H1 (cell line): ENCODE data around the gene CAPN3. TPM values are rescaled to one million over a fixed set of nuclear protein-coding genes. Genes with fewer than 3 reads are reported as not detected.

Experiments used
- CTCF ChIA-PET: fragments of 300-600 bp; sonication (Branson Sonifier 250); formaldehyde crosslinking; loops from one replicate; lab custom pipeline; 2021; ENCODE audit not compliant: partially characterized antibody; lab: Charles Lee
- POLR2A ChIA-PET: fragments of 300-600 bp; sonication (Branson Sonifier 250); formaldehyde crosslinking; loops from one replicate; lab custom pipeline; 2021; ENCODE audit warnings: inconsistent platforms; ENCODE audit not compliant: partially characterized antibody; lab: Charles Lee
- DNase-seq, 2 experiments: peaks; one replicate each; pipeline versions ENCODE4 v3.0.0 to v3.0.0-alpha.2; 2010 to 2022; ENCODE audit warnings: low spot score in 2 of 2, low read depth in 1 of 2, mixed read lengths in 1 of 2
- FAIRE-seq: peaks from 2 replicates; lab custom pipeline; 2011; peaks lifted over from hg19 to GRCh38; lab: Jason Lieb, UNC
- H2AFZ ChIP-seq: 2 replicates; pipeline ENCODE4 v1.8.1; 2012; ENCODE audit warnings: low read length, inconsistent platforms
- H2AK5ac ChIP-seq: 2 replicates; pipeline ENCODE4 v1.6.1; 2013; ENCODE audit warnings: low read depth, low read length
- H2BK120ac ChIP-seq: replicated peaks from 2 replicates; pipeline ENCODE3; 2013; ENCODE audit warnings: low read depth, low read length, inconsistent platforms
- H2BK12ac ChIP-seq: 2 replicates; pipeline ENCODE4 v1.6.1; 2013; ENCODE audit warnings: low read depth, low read length
- H2BK15ac ChIP-seq: 2 replicates; pipeline ENCODE4 v1.6.1; 2013; ENCODE audit warnings: low read length
- H2BK20ac ChIP-seq: 2 replicates; pipeline ENCODE4 v1.6.1; 2013; ENCODE audit warnings: low read length
- H2BK5ac ChIP-seq: 2 replicates; pipeline ENCODE4 v1.6.1; 2013; ENCODE audit warnings: low read depth, low read length
- H3K14ac ChIP-seq: 2 replicates; pipeline ENCODE4 v1.6.1; 2013; ENCODE audit warnings: inconsistent platforms; ENCODE audit not compliant: insufficient read length
- H3K18ac ChIP-seq: 2 replicates; pipeline ENCODE4 v1.6.1; 2013; ENCODE audit warnings: low read length; ENCODE audit errors: extremely low read depth
- H3K23ac ChIP-seq: 2 replicates; pipeline ENCODE4 v1.6.1; 2013; ENCODE audit warnings: inconsistent platforms; ENCODE audit not compliant: insufficient read length
- H3K23me2 ChIP-seq: 2 replicates; pipeline ENCODE4 v1.6.1; 2013; ENCODE audit warnings: low read depth, low read length
- H3K27ac ChIP-seq: 2 replicates; pipeline ENCODE4 v1.6.1; 2011; ENCODE audit warnings: low read depth, low read length, inconsistent platforms
- H3K27me3 ChIP-seq, 4 experiments: replicated peaks in 1 of 4; 1 replicate in 1 of 4; 2 replicates in 3 of 4; pipeline versions ENCODE4 v1.6.1 to v1.8.1; 2011 to 2013; ENCODE audit warnings: low read length in 3 of 4, mild to moderate bottlenecking in 3 of 4, inconsistent platforms in 2 of 4, mixed read lengths in 2 of 4, moderate library complexity in 1 of 4; ENCODE audit not compliant: control insufficient read depth in 3 of 4, insufficient read depth in 3 of 4; ENCODE audit errors: extremely low read depth in 1 of 4
- H3K36me3 ChIP-seq, 4 experiments: 2 replicates each; pipeline versions ENCODE4 v1.6.1 to v1.8.1; 2011 to 2013; ENCODE audit warnings: mild to moderate bottlenecking in 4 of 4, low read length in 3 of 4, moderate library complexity in 2 of 4, control low read depth in 1 of 4, inconsistent platforms in 1 of 4; ENCODE audit not compliant: insufficient read depth in 4 of 4, control insufficient read depth in 2 of 4
- H3K4ac ChIP-seq: replicated peaks from 2 replicates; pipeline ENCODE3; 2013; ENCODE audit warnings: low read length, low read depth, mixed read lengths, inconsistent platforms; ENCODE audit not compliant: insufficient read length
- H3K4me1 ChIP-seq, 4 experiments: replicated peaks in 1 of 4; 1 replicate in 1 of 4; 2 replicates in 3 of 4; pipeline versions ENCODE4 v1.6.1 to v1.8.1; 2011 to 2013; ENCODE audit warnings: low read length in 3 of 4, inconsistent platforms in 2 of 4, mixed read lengths in 1 of 4; ENCODE audit not compliant: insufficient read depth in 4 of 4, control insufficient read depth in 3 of 4
- H3K4me2 ChIP-seq, 2 experiments: 2 replicates each; pipeline versions ENCODE4 v1.6.1 to v1.8.1; 2011 to 2013; ENCODE audit warnings: low read depth in 2 of 2, low read length in 2 of 2, control low read depth in 1 of 2, inconsistent platforms in 1 of 2, mild to moderate bottlenecking in 1 of 2; ENCODE audit not compliant: insufficient read depth in 1 of 2
- H3K4me3 ChIP-seq, 4 experiments: fragments of 200-600, 300-600 bp in 1 of 4; sonication (generic), shearing (Covaris generic), sonication (Bioruptor Twin) in 1 of 4; 2 replicates each; pipeline versions ENCODE4 v1.5.1 to v1.8.1; 2011 to 2016; ENCODE audit warnings: low read length in 4 of 4, low read depth in 3 of 4, control low read depth in 2 of 4, inconsistent platforms in 2 of 4, mild to moderate bottlenecking in 2 of 4, mixed read lengths in 1 of 4, moderate library complexity in 1 of 4; ENCODE audit not compliant: insufficient read depth in 2 of 4; ENCODE audit errors: extremely low read depth in 1 of 4
- H3K56ac ChIP-seq: replicated peaks from 2 replicates; pipeline ENCODE3; 2013; ENCODE audit warnings: low read depth, mild to moderate bottlenecking, mixed read lengths, low read length, inconsistent platforms; ENCODE audit not compliant: insufficient read length
- H3K79me1 ChIP-seq: 2 replicates; pipeline ENCODE4 v1.6.1; 2013; ENCODE audit warnings: low read depth, low read length, control low read depth
- H3K79me2 ChIP-seq, 2 experiments: 2 replicates each; pipeline versions ENCODE4 v1.6.1 to v1.8.1; 2012 to 2013; ENCODE audit warnings: low read length in 2 of 2, mild to moderate bottlenecking in 2 of 2, inconsistent platforms in 1 of 2; ENCODE audit not compliant: insufficient read depth in 2 of 2, control insufficient read depth in 1 of 2
- H3K9ac ChIP-seq, 4 experiments: replicated peaks in 1 of 4; 1 replicate in 1 of 4; 2 replicates in 3 of 4; pipeline versions ENCODE4 v1.6.1 to v1.8.1; 2011 to 2013; ENCODE audit warnings: low read depth in 3 of 4, low read length in 3 of 4, control low read depth in 2 of 4, mild to moderate bottlenecking in 2 of 4, moderate library complexity in 2 of 4, inconsistent platforms in 1 of 4; ENCODE audit errors: extremely low read depth in 1 of 4
- H3K9me3 ChIP-seq, 2 experiments: 2 replicates each; pipeline versions ENCODE4 v1.6.1 to v1.8.1; 2012 to 2013; ENCODE audit warnings: mild to moderate bottlenecking in 2 of 2, moderate library complexity in 2 of 2, control low read depth in 1 of 2, inconsistent platforms in 1 of 2, low read depth in 1 of 2, low read length in 1 of 2, mixed read lengths in 1 of 2; ENCODE audit not compliant: insufficient read depth in 2 of 2
- H4K20me1 ChIP-seq, 2 experiments: replicated peaks in 1 of 2; 2 replicates each; pipeline versions ENCODE3 to v1.8.1; 2011 to 2013; ENCODE audit warnings: inconsistent platforms in 2 of 2, low read length in 2 of 2, mild to moderate bottlenecking in 1 of 2; ENCODE audit not compliant: insufficient read depth in 2 of 2, control insufficient read depth in 1 of 2
- H4K5ac ChIP-seq: 2 replicates; pipeline ENCODE4 v1.6.1; 2013; ENCODE audit warnings: low read length, low read depth, mixed read lengths, inconsistent platforms; ENCODE audit not compliant: insufficient read length
- H4K8ac ChIP-seq: 2 replicates; pipeline ENCODE4 v1.8.0; 2013; ENCODE audit warnings: mild to moderate bottlenecking, moderate library complexity, low read length, inconsistent platforms; ENCODE audit not compliant: insufficient read depth; ENCODE audit errors: extremely low read depth
- H4K91ac ChIP-seq: replicated peaks from 2 replicates; pipeline ENCODE3; 2013; ENCODE audit warnings: low read length, mixed read lengths, inconsistent platforms; ENCODE audit not compliant: insufficient read length
- CTCF ChIP-seq, 3 experiments: IDR thresholded peaks; 1 replicate in 2 of 3; 2 replicates in 1 of 3; pipeline versions ENCODE4 v1.5.1 to v1.6.1; 2011; ENCODE audit warnings: low read length in 3 of 3, mild to moderate bottlenecking in 3 of 3, inconsistent platforms in 2 of 3, low read depth in 1 of 3, moderate library complexity in 1 of 3; ENCODE audit not compliant: insufficient read depth in 1 of 3; ENCODE audit errors: control extremely low read depth in 1 of 3
- GTF2F1 ChIP-seq: IDR thresholded peaks from 2 replicates; pipeline ENCODE4 v1.6.1; 2012; ENCODE audit warnings: low read depth, low read length, improper control_type of control experiment, borderline replicate concordance
- RAD21 ChIP-seq, 2 experiments: IDR thresholded peaks in 1 of 2; conservative IDR thresholded peaks in 1 of 2; 2 replicates each; pipeline ENCODE4 v1.6.1; 2011; ENCODE audit warnings: low read depth in 2 of 2, low read length in 2 of 2, improper control_type of control experiment in 1 of 2, inconsistent platforms in 1 of 2, mild to moderate bottlenecking in 1 of 2, moderate library complexity in 1 of 2
- SP2 ChIP-seq: IDR thresholded peaks from 2 replicates; pipeline ENCODE4 v1.6.1; 2012; ENCODE audit warnings: mild to moderate bottlenecking, low read length, inconsistent platforms
- SUZ12 ChIP-seq: fragments of 200-600 bp; sonication (generic); IDR thresholded peaks from 2 replicates; pipeline ENCODE4 v1.6.1; 2012; ENCODE audit warnings: mild to moderate bottlenecking, inconsistent platforms, low read length, moderate library complexity, mixed read lengths
- YY1 ChIP-seq: IDR thresholded peaks from 2 replicates; pipeline ENCODE4 v1.6.1; 2011; ENCODE audit warnings: low read depth, mild to moderate bottlenecking, low read length
- ZNF274 ChIP-seq: IDR thresholded peaks from 2 replicates; pipeline ENCODE4 v1.7.0; 2012; ENCODE audit warnings: low read length, borderline replicate concordance; ENCODE audit errors: extremely low read depth
- WGBS, 2 experiments: shearing (Covaris generic) in 1 of 2; methylation state at CpG; one replicate each; pipeline versions ENCODE4 v1.1.6 to v1.1.7; 2013 to 2015; ENCODE audit warnings: low lambda C conversion rate in 2 of 2, mixed read lengths in 2 of 2, inconsistent platforms in 1 of 2, low coverage in 1 of 2, missing lambda C conversion rate in 1 of 2; ENCODE audit not compliant: insufficient replicate concordance in 2 of 2, insufficient coverage in 1 of 2, insufficient read length in 1 of 2; ENCODE audit errors: extremely low coverage in 1 of 2, missing lambda C conversion rate in 1 of 2; 5-methylcytosine and 5-hydroxymethylcytosine counted together
- polyA plus RNA-seq, 7 experiments: library from polyadenylated mRNA; depleted of rRNA in 3 of 7; stranded (reverse) in 5 of 7; unstranded in 2 of 7; fragments of >200 nt in 5 of 7; fragments of 200-250 nt in 2 of 7; gene quantifications; 1 replicate in 5 of 7; 2 replicates in 1 of 7; 4 replicates in 1 of 7; pipeline versions ENCODE4 v1.2.1 to v1.2.3, GENCODE V29; 2011 to 2013; ENCODE audit warnings: missing spikeins in 2 of 7, mixed read lengths in 2 of 7
- total RNA-seq: library from RNA; stranded (reverse); fragmentation: NEBNext Ultra II Directional; extraction: Animal tissue kit (Norgen Biotek cat#: 25700); gene quantifications from 2 replicates; pipeline ENCODE4 v1.2.1, GENCODE V29; 2021

CAPN3 gene
- total and polyA plus RNA-seq, 2 of the 8 experiments (the other 6 are each of a cell fraction or from before 2014, with no cell fraction given) = 0.80 to 2.1 TPM

- Histone ChIP-seq H3K4me2 (peak overlapping the region in 1 of 2 experiments; percentile 55; a peak in 2 of 4 replicates), H3K79me1 (no peaks in the 10 kb centered on the region), H4K5ac (no peak overlapping the region), H3K56ac (no peak overlapping the region), H3K18ac (peak overlapping the region; percentile 1; the same call in 1 of the 2 replicates), H2AK5ac (no peak overlapping the region), H2BK12ac (peak overlapping the region; percentile 44; the same call in 1 of the 2 replicates), H2BK5ac (peak overlapping the region; percentile 5; the same call in 1 of the 2 replicates), H3K14ac (no peak overlapping the region), H3K23me2 (no peaks in the 10 kb centered on the region), H3K9ac (no peak overlapping the region), H4K20me1 (no peaks in the 10 kb centered on the region), H2BK120ac (peak overlapping the region; percentile 0), H2AFZ (peak overlapping the region; percentile 86), H3K4me1 (peaks cover 0 to 12% (median 4%) of the 10 kb centered on the region in 4 experiments; a peak in 5 of 7 replicates), H4K8ac (no peak overlapping the region), H3K79me2 (no peaks in the 10 kb centered on the region), H3K36me3 (no peaks in the 10 kb centered on the region), H2BK20ac (no peak overlapping the region), H3K27me3 (no peaks in the 10 kb centered on the region), H3K27ac (no peak overlapping the region), H3K9me3 (no peaks in the 10 kb centered on the region), H3K4ac (no peak overlapping the region), H3K23ac (no peak overlapping the region), H2BK15ac (no peak overlapping the region; the same call in 1 of the 2 replicates), H4K91ac (peak overlapping the region; percentile 51), H3K4me3 (no peak overlapping the region)
- ChIA-PET CTCF (interaction anchor here (0.6 to 5.7 kb wide), 60 partner anchors 8 to 484 kb away, joined by 3 to 34 read pairs (median 4); partner anchors contain the start of genes GANC, PLA2G4F, TMEM87A and VPS39), POLR2A (interaction anchor here (0.6 to 2.6 kb wide), 8 partner anchors 21 to 234 kb away, joined by 3 to 10 read pairs (median 3); partner anchors contain the start of genes GANC, TMEM87A and ZNF106)
- WGBS, 2 experiments = 20% methylated on average over 5 of the region's 5 CpGs; no CpG with 5 or more reads in 1 of the 2 experiments
- TF ChIP-seq RAD21 (IDR thresholded peaks at IDR 0.05 in 1 of 2, conservative IDR thresholded peaks at IDR 0.05 in 1 of 2; ENCODE audit: low read depth in 2 of 2, low read length in 2 of 2) = peak; percentile 92 to 93
- TF ChIP-seq SUZ12 = no peak
- no peak for TF ChIP-seq SP2
- no peak for TF ChIP-seq ZNF274
- TF ChIP-seq CTCF (IDR thresholded peaks at IDR 0.05; ENCODE audit: control extremely low read depth in 1 of 3, insufficient read depth in 1 of 3, low read depth in 1 of 3, low read length in 3 of 3) = peak; percentile 75 to 95 (median 80)
- no peak for TF ChIP-seq GTF2F1
- TF ChIP-seq YY1 = peak; percentile 25; the same call in 1 of the 2 replicates
- DNase-seq (peak; percentile 47 to 76), FAIRE-seq (peak; percentile 62)
These were observed 26.1 kb downstream of the CAPN3 start for GRCh38 chr15:42385206-42385979.
